ENCODE results near the gene PAK6.

Gene PAK6

DNA sequence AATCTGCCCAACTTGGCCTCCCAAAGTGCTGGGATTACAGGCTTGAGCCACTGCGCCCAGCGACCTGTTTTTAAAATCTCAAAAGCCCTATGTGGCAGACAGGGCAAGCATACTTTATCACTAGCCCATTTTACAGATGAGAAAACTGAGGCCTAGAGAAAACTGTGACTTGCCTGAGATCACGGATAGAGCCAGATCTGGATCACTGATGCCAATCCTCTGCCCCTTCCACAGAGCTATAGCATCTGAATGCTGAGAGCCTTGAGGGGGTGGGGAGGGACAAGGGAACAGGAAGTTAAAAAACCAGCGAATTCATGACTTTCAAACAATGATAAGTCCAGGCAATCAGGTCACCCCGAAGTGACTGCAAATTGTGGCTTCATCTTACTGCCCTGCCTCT is 36.7 kb downstream of the PAK6 start:
- in situ Hi-C loops (cut with MboI; ENCODE audit: low sequenced_read_pairs), result no loop called here

DNA sequence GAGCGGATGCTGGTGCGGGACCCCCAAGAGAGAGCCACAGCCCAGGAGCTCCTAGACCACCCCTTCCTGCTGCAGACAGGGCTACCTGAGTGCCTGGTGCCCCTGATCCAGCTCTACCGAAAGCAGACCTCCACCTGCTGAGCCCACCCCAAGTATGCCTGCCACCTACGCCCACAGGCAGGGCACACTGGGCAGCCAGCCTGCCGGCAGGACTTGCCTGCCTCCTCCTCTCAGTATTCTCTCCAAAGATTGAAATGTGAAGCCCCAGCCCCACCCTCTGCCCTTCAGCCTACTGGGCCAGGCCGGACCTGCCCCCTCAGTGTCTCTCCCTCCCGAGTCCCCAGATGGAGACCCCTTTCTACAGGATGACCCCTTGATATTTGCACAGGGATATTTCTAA is 37.1 kb downstream of the PAK6 start:
- in situ Hi-C loops (cut with MboI; ENCODE audit: low sequenced_read_pairs), result no loop called here

DNA sequence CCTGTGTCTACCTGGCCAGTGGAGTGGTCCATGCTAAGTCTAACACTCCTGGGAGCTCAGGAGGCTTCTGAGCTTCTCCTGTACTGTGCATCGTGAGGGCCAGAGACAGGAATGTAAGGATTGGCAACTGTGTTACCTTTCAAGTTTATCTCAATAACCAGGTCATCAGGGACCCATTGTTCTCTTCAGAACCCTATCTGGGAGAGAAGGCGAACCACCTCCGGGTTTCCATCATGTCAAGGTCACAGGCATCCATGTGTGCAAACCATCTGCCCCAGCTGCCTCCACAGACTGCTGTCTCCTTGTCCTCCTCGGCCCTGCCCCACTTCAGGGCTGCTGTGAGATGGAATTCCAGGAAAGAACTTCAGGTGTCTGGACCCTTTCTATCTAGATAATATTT is 38.1 kb downstream of the PAK6 start:
- in situ Hi-C loops (cut with MboI; ENCODE audit: low sequenced_read_pairs), result no loop called here

DNA sequence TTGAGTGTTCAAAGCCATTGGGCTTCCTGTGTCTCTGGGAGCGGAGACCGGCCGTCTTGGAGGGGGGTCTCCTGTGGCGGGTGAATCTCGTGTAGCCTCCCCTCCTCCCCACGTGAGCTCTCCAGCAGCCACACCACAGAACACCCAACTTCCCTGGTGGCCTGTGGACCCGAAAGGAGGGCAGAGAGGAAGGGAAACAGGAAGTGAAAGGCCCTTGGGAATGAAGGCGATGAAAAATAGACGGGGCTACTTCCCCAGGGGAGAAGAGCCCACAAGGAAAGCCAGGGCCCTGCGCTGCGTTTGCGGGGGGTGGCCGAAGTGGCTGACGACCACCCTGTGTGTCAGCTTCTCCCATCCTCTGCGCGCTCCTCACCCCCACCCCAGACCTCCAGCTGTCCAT is 38.6 kb downstream of the PAK6 start:
- in situ Hi-C loops (cut with MboI; ENCODE audit: low sequenced_read_pairs), result no loop called here

DNA sequence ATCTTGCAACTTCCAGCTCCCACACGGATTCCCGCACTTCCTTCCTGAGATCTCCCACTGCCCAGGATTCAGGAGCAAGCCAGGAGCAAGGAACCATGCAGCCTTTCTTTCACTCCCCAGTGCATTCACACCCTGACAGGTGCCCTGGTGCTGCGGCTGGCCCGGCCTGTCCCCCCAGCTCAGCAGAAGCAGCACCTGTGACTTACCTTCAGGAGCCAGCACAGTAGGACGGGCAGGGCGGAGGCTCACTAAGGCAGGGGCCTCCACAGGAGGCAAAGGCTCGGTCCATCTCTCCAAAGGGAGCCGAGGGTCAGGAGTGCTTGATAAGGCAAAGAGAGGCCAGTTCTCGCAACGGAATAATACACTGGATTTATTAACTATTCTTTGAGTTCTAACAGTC is 39.2 kb downstream of the PAK6 start:
- in situ Hi-C loops (cut with MboI; ENCODE audit: low sequenced_read_pairs), result no loop called here

DNA sequence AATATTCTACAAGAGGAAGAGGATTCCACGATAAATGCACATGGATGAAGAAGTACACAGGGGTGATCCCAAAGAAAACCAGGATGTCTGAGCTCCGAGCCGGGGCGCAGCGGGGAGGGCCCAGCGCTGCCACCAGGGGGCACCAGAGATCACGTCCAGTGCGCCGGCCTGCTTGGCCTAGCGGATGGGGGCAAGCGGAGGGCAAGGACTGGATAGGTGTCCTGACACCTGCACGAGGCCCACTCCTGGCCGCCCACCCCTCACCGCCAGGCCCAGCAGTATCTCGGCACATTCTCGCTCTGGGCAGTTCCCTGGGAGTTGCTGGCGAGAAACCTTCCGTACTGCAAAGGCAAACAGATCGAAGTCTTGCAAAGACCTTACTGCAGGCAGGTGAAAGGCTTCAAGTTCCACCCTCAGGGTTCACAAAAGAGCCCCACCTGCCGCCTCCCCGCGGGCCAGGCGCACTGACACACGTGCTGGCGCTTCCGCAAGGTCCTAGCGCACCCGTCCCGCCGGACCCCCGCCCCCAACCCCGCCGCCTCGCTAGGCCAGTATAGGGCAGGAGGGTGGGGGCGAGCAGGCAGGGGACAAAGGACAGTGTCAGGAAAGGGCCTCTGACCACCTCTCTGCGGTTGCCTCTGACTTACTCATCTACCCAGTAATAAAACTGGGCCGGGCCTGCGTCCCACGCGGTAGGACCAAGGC is 40.7 kb downstream of the PAK6 start:
- in situ Hi-C loops (cut with MboI; ENCODE audit: low sequenced_read_pairs), result no loop called here

DNA sequence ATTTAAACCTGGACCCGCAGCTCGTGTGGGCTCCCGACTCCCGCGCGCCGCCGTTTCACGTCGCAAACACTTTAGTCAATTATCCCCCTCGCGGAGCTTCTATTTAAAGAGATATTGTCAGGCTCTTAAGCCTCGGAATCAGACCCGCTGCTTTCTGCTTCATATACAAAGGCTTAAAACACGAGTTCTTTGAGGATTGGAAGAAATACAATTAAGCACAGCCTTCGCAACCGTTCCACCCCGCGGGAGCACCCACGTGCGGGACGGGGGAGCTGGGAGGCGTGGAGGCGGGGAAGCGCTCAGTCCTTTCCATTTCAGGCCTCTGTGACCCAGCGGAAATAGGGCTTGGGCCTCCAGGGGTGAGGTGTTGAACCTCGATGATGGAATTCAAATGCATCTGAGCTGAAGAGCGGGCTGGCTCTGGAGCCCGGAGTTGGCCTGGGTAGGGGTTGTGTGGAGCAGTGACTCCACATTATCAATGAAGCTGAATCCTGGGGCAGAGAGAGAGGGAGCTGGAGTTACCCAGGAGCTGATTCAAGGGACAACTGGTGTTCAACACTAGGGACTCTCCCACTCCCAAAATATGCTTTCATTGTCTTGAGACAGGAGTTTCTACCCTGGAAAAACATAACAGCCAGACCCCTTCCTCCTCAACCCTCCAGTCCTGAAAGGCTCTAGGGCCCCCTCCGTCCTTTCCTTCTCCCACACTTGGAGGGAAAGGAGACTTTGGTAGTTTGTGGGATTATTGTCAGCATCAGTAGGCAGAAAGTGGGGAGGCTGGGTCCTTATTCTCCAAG is 41.6 kb downstream of the PAK6 start:
- in situ Hi-C loops (cut with MboI; ENCODE audit: low sequenced_read_pairs), result no loop called here

DNA sequence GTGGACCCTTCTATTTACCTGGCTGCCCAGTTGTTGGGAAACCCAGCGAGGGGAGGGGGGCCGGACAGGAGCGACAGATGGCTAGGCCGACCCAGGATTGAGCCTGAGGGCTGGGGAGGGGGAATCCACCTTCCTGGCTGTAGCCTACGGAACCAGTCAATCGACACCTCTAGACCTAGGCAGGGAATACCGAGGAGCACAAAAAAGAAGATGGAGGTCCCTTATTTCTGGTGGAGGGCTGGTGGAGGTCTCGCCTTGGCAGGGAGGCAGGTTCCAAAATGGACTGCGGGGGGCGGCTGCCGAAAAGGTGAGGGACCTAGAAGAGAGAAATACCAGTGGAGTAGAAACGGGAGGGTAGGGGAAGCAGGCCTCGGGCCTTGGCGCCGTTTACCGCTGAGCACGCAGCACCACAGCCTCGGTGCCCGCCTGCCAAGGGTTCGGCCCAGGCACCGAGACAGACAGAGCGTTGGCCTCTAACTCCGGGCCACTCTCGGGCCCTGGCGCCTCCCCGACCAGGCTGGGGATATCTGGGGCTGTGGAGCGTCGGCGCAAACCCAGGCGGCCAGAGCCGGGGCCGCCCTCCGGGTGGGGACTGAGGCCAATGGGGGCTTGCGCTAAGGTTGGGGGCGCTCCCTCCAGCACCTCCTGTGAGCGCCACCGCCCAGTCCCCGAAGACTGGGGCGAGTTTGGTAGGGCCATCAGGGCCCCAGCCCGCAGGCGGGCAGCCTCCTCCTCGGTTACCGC is 42.4 kb downstream of the PAK6 start:
- in situ Hi-C loops (cut with MboI; ENCODE audit: low sequenced_read_pairs), result no loop called here

DNA sequence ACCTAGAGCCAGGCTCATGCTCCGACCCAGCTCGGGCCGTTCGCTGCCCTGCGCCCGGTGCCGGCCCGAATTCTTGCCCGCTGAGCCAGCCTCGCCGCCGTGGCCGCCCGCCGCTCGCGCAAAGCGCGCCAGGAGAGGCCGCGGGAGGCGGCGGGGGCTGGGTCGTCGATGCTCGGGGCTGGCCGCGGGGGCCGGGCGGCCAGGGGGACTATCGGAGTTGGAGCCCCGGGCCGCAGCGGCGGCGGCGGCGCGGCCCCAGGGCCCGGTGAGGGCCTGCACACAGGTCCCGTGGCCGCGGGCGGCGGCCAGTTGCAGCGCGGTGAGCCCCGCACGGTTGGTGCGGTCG is 42.9 kb downstream of the PAK6 start:
- in situ Hi-C loops (cut with MboI; ENCODE audit: low sequenced_read_pairs), result no loop called here

DNA sequence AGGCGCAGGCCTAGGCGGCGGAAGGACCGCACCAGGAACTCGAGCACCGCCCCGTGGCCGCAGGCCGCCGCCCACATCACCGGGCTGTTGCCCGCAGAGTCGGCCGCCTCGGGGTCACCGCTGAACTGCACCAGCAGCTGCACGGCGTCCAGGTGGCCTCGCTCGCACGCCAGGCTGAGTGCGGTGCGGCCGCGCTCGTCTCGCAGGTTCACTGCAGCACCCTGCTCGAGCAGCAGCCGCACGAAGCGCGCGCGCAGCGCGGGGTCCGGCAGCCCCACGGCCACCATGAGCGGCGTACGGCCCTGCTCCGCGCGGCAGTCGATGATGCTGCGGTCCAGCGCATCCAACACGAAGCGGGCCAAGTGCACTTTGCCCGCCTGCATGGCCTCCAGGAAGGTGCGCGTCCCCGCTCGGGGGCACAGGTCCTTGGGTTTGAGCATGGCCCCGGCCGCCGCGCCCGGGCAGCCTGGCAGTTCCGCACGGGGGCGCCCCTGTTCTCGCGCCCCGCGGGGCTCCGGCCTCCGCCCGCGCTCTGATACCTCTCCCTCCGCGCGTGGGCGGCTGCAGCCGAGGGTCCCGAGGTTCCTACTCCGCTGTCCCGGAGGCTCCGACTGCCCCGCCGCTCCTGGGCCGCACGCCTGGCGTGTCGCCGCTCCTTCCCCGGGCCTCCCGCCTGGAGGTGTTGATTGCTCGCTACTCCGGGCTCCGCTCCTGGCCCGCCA is 43.4 kb downstream of the PAK6 start:
- in situ Hi-C loops (cut with MboI; ENCODE audit: low sequenced_read_pairs), result no loop called here

DNA sequence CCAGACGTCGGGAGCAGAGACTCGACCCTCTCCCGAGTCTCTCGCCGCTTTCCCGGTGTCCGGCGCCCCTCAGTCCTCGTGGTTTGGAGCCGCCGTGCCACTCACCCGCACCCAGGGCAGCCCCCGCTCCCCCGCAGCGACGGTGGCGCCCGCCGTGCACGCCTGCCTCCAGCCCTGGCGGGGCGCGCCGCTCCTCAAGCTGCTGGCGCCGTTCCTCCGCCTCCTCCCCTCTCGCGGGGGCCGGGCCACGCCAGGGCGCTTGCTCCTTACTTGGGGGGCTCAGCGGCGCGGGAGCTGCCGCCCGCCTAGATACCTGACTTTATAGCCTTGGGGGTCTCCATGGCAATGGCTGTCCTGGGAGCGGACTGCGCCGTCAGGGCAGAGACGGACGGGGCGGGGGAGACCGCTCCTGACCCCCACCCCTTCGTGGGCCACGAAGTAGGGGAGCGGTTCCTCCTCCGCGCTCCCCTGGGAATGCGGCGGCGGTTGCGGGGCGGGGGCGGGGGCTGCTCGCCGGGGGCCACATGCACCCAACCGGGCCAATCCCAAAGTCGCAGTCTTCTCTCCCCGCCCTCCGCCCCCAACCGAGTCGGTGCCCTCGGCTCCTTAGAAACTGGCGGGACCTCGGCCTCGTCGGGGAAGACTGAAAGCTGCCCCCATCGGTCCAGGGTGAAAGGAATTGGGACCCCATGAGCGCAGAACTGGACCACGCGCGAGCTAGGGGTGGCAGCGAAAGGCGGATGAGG is 44.2 kb downstream of the PAK6 start, which contains the start of gene ANKRD63:
Gene ANKRD63, minus strand, starts transcription at position 196 of the 746 bp plus-strand sequence. CDS start 478 bp downstream, outside the sequence.
- in situ Hi-C loops (cut with MboI; ENCODE audit: low sequenced_read_pairs), result no loop called here

DNA sequence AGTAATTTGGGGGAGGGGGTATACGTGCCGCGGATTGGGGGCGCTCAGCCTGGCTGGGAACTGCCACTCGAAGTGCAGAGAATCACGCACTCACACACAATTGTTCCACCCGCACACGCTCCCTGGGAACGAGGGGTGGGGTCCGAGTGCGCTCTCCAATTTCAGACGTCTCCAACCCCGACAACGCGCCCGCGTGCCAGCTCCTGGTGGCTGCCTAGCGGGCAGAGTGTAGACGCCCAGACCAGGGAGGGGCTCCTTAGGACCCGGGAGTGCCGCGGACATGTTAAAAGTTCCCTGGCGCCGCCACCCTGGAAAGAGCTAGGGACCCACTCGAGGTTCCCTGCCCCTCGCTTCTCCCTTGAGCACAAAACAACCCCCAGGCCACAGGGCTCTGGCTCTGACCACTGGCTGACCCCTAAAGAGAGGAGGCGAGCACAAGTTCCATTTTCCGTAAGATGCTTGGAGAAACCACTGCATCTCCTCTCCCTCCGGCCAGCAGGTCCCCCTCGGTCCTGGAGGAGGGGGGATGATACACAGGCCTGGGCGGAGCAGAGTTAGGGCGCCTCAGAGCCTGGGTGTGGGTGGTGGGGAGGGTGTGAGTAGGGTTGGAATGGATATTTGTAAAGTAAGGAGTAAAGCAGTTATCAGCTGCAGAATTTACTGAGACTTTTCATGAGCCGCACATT is 44.9 kb downstream of the PAK6 start:
- in situ Hi-C loops (cut with MboI; ENCODE audit: low sequenced_read_pairs), result no loop called here

DNA sequence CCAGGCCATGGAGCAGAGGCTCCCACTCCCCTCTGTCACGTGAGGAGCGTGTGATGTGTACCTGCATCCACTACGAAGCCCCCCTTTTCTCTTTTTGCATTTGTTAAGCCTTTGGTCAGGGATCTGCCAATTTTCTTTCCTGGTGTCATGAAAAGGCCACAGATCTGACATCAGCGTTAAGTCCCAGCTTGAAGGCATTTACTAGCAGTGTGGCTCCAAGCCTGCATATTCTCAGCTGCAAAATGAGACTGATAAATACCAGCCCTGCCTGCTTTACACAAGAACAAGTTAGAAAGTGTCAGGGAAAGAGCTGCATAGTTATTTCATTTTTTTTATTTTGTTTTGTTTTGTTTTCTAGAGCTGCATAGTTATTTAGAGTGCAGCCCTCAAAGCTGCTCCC is 46.3 kb downstream of the PAK6 start:
- in situ Hi-C loops (cut with MboI; ENCODE audit: low sequenced_read_pairs), result no loop called here

DNA sequence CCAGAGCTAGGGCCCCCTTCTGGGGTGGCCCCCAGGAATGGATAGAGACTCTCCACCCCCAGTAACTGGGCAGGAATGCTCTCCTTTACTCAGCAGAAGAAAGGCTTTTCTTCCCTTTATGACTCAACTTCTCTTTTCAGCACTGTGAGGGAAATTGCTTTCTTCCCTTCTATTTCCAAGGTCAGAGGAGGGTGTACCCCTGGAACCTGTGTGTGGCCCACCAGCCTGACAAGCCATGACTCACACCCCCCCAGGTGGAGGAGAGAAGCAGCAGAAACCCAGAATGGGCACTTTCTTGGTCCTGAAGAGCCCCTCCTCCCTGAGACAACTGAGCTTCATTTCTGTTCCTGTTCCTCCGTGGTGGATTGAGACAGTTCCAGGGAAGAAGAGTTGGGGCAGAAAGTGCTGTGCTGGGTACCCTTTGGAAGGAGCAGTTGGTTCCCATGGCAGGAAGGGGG is 46.7 kb downstream of the PAK6 start:
- in situ Hi-C loops (cut with MboI; ENCODE audit: low sequenced_read_pairs), result no loop called here

DNA sequence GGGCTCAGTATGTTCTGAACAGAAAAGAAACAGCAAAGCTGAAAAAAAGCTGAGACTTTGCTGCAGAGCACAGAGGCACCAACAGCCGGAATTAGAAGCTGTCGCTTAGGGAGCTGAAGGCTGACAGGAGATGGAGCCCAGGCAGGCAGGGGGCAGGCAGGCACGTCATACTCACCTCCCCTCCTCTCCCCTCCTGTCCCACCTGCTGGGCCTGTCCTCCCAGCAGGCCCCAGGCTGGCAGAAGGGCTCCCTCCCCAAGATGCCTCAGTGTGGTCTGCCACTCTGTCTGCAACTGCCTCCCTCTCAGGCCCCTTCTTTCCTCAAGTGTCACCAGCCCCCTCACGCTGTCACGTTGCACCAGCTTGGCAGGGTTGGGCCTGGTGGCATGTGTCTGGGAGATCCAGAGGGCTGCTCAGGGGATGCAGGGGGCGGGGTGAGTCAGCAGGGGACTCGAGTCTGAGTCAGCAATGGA is 47.2 kb downstream of the PAK6 start:
- in situ Hi-C loops (cut with MboI; ENCODE audit: low sequenced_read_pairs), result no loop called here

DNA sequence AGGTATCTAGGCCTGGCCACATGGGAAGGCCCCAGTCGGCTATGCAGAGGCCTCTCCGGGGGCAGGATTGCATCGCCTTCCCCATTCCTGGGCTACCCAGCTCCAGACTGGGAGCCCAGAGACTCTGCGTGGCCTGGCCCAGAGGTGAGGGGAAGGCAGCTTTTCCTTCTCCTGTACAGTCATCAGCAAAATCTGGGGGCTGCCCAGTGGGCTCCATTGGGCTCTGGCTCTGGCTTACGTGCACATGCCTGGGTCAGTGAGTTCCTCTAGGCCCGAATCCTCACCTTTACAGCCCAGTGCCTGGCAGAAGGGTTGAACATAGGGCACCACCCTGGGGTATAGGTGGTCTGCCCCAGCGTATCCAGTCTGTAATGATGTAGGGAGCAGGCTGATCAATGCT is 47.9 kb downstream of the PAK6 start:
- in situ Hi-C loops (cut with MboI; ENCODE audit: low sequenced_read_pairs), result no loop called here

DNA sequence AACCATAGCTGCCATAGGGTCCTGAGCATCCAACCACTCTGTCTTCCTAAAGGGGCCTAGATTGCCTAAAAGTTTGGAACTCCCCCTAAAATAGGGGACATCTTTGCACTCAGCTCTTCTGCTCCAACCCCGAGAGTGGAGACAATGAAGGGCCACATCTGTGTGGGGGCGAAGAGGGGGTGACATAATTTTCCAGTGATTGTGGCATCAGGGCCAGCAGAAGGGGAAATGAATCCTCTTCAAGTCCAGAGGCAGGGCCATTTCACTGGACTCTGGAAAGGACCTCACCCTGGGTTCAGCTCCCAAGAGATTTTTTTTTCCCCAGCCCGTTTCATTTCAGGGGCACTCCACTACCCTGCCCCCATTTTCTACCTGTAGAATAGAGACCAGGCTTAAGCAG is 48.6 kb downstream of the PAK6 start:
- in situ Hi-C loops (cut with MboI; ENCODE audit: low sequenced_read_pairs), result no loop called here

DNA sequence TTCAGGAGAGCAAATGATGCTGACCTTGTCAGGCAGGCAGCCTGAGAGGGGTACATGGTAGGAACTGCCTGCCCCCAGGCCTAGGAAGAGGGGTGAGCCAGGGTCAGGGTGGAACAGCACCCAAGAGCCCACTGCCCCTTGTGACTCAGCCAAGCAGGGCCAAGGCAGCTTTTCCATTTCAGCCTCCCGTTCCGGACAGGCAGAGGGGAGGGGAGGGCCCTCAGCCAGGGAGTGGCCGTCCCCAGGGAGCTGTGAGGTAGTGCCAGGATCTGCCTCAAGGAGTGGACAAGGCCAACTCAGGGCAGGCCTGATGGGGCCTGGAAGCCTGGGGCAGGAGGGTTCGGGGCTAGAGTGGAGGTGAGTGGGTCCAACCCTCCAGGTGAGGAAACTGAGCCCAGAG is 49.1 kb downstream of the PAK6 start:
- in situ Hi-C loops (cut with MboI; ENCODE audit: low sequenced_read_pairs), result no loop called here

DNA sequence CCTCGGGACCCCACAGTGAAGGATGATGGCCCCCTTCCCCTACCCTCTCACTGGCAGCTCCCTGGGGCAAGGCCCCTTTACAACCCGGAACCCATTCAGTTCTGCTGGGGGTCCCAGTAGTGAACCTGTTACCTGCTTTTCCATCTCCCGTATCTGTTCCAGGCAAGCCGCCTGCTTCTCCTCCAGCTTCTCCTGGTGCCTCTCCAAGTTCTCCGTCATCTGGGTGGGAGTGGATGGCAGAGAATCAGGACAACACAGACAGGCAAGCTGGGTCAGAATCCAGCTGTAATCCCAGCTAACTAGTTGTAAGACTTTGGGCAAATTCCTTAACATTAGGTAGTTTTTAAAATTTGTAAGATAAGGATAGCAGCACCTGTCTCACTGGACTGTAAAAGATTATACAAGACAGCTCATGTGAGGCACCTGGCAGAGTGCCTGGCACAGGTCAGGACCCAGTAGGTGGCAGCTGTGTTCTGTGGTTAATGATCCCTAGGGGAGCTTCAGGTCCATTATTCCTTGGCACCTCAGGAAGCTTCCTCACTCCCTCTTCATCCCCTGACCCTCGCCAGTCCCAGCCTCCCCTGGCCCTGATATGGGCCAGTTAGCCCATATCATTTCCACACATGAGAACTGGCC is 50.4 kb downstream of the PAK6 start:
- in situ Hi-C loops (cut with MboI; ENCODE audit: low sequenced_read_pairs), result no loop called here

Data from hTERT RPE-1 (cell line).